GM12891 (cell line): ENCODE data around the gene F11R.
"Not testable (repeated sequence)": the region's sequence is repeated elsewhere in the genome, so short reads cannot be mapped to it uniquely, and the experiment has no call there.

Experiments used
- POLR2A ChIP-seq: IDR thresholded peaks from 2 replicates; pipeline ENCODE4 v1.6.1; 2011; ENCODE audit warnings: low read depth, low read length, control low read depth
- POLR2AphosphoS5 ChIP-seq: IDR thresholded peaks from 2 replicates; pipeline ENCODE4 v1.6.1; 2011; ENCODE audit warnings: low read depth, low read length, control low read depth
- POU2F2 ChIP-seq: IDR thresholded peaks from 2 replicates; pipeline ENCODE4 v1.6.1; 2011; ENCODE audit warnings: low read depth, mild to moderate bottlenecking, control low read depth, low read length, moderate library complexity
- TAF1 ChIP-seq: IDR thresholded peaks from 2 replicates; pipeline ENCODE4 v1.6.1; 2011; ENCODE audit warnings: low read depth, low read length, control low read depth

GRCh38 chr1:161065681-161066080, 44.7 kb upstream of the F11R start:
- not testable (repeated sequence) for TF ChIP-seq TAF1, POLR2AphosphoS5, POLR2A, POU2F2
